Natural killer cell (primary cell): ENCODE results near the gene NPEPL1. TPM values are rescaled to one million over a fixed set of nuclear protein-coding genes. Genes with fewer than 3 reads are reported as not detected.

Experiments
- ATAC-seq, 3 donors: fragments of 150-1000 bp in 2 of 3; fragments of 200-7000 bp in 1 of 3; cut with Tn5 transposase; 1 replicate in 1 of 3; 2 replicates in 2 of 3; pipeline ENCODE4 v1.10.0; 2021; ENCODE audit warnings: mild to moderate bottlenecking in 2 of 3, moderate library complexity in 2 of 3
- DNase-seq, 2 donors: peaks; one replicate each; pipeline versions ENCODE4 v3.0.0 to v3.0.0-alpha.2; 2013 to 2021; ENCODE audit warnings: mixed read lengths in 1 of 2
- H3K27ac ChIP-seq: one replicate; pipeline ENCODE4 v1.5.1; 2013; ENCODE audit warnings: mild to moderate bottlenecking, low read length
- H3K27me3 ChIP-seq: one replicate; pipeline ENCODE4 v1.6.1; 2013; ENCODE audit warnings: low read length; ENCODE audit not compliant: control insufficient read depth, insufficient read depth
- H3K36me3 ChIP-seq: one replicate; pipeline ENCODE4 v1.6.1; 2013; ENCODE audit warnings: low read length; ENCODE audit not compliant: control insufficient read depth, insufficient read depth
- H3K4me1 ChIP-seq: one replicate; pipeline ENCODE4 v1.6.1; 2013; ENCODE audit warnings: low read length; ENCODE audit not compliant: control insufficient read depth, insufficient read depth
- H3K4me3 ChIP-seq: one replicate; pipeline ENCODE4 v1.5.1; 2013; ENCODE audit warnings: low read length
- H3K9me3 ChIP-seq: one replicate; pipeline ENCODE4 v1.6.1; 2013; ENCODE audit warnings: low read length; ENCODE audit not compliant: control insufficient read depth, insufficient read depth
- H3K27ac Mint-ChIP-seq, 2 donors: one replicate each; pipeline ENCODE4 v1.8.0; 2022; ENCODE audit warnings: mild to moderate bottlenecking in 2 of 2, mixed read lengths in 2 of 2, moderate library complexity in 1 of 2
- H3K27me3 Mint-ChIP-seq, 2 donors: one replicate each; pipeline ENCODE4 v1.8.0; 2022; ENCODE audit warnings: low read depth in 2 of 2, mixed read lengths in 2 of 2
- H3K36me3 Mint-ChIP-seq: one replicate; pipeline ENCODE4 v1.8.0; 2022; ENCODE audit warnings: mixed read lengths
- H3K4me1 Mint-ChIP-seq, 2 donors: one replicate each; pipeline ENCODE4 v1.8.0; 2022; ENCODE audit warnings: mixed read lengths in 2 of 2
- H3K4me3 Mint-ChIP-seq: one replicate; pipeline ENCODE4 v1.8.0; 2022; ENCODE audit warnings: mild to moderate bottlenecking, moderate library complexity, mixed read lengths
- H3K9me3 Mint-ChIP-seq, 2 donors: one replicate each; pipeline ENCODE4 v1.8.0; 2022; ENCODE audit warnings: mixed read lengths in 2 of 2
- WGBS: methylation state at CpG from one replicate; pipeline ENCODE4 v1.1.7; 2013; ENCODE audit warnings: missing lambda C conversion rate; ENCODE audit not compliant: insufficient coverage; 5-methylcytosine and 5-hydroxymethylcytosine counted together
- intact Hi-C: fragments of 100-400 bp; cut with micrococcal nuclease; formaldehyde crosslinking; loops from one replicate; pipeline ENCODE4 v1.14.2; 2022
- total RNA-seq, 4 donors: library from RNA; stranded (reverse); fragments of 120-200 nt in 1 of 4; gene quantifications; one replicate each; pipeline versions ENCODE4 v1.2.3 to v1.2.4, GENCODE V29; 2013 to 2022
- TF ChIP-seq, protein P1 (sequence below): fragments of 200-600 bp; IDR thresholded peaks from one replicate; pipeline ENCODE4 v1.8.0; 2022; ENCODE audit warnings: antibody characterized with exemption

NPEPL1 gene
- total RNA-seq, 3 donors from 2014 or later (not counting 1 experiment from before 2014, with no cell fraction given), result 66.0 to 83.7 (median 68.4) TPM

- no peaks in the 10 kb centered on the region for H3K36me3 Mint-ChIP-seq
- WGBS, result 96% methylated on average over 22 of the region's 23 CpGs
- TF ChIP-seq, protein P1, sequence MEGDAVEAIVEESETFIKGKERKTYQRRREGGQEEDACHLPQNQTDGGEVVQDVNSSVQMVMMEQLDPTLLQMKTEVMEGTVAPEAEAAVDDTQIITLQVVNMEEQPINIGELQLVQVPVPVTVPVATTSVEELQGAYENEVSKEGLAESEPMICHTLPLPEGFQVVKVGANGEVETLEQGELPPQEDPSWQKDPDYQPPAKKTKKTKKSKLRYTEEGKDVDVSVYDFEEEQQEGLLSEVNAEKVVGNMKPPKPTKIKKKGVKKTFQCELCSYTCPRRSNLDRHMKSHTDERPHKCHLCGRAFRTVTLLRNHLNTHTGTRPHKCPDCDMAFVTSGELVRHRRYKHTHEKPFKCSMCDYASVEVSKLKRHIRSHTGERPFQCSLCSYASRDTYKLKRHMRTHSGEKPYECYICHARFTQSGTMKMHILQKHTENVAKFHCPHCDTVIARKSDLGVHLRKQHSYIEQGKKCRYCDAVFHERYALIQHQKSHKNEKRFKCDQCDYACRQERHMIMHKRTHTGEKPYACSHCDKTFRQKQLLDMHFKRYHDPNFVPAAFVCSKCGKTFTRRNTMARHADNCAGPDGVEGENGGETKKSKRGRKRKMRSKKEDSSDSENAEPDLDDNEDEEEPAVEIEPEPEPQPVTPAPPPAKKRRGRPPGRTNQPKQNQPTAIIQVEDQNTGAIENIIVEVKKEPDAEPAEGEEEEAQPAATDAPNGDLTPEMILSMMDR, result no peak
- Histone ChIP-seq H3K36me3 (peaks cover 15% of the 10 kb centered on the region), H3K4me1 (no peaks in the 10 kb centered on the region), H3K27ac (no peak overlapping the region), H3K4me3 (no peak overlapping the region), H3K9me3 (no peaks in the 10 kb centered on the region), H3K27me3 (no peaks in the 10 kb centered on the region)
- no peaks in the 10 kb centered on the region for H3K4me1 Mint-ChIP-seq
- no peaks in the 10 kb centered on the region for H3K27me3 Mint-ChIP-seq
- no peak for ATAC-seq
- no peak overlapping the region for H3K27ac Mint-ChIP-seq
- H3K9me3 Mint-ChIP-seq, result no peaks in the 10 kb centered on the region
- H3K4me3 Mint-ChIP-seq, result no peak overlapping the region
- intact Hi-C loops, result no loop called here
- DNase-seq, result no peak
Measured at GRCh38 chr20:58706975-58707681, 14.5 kb downstream of the NPEPL1 start.

GRCh38 chr20:58707770-58708169, 15.2 kb downstream of the NPEPL1 start:
- intact Hi-C loops, result no loop called here
- Mint-ChIP-seq H3K9me3 (no peaks in the 10 kb centered on the region), H3K4me3 (no peak overlapping the region), H3K27me3 (no peaks in the 10 kb centered on the region), H3K4me1 (no peaks in the 10 kb centered on the region), H3K36me3 (no peaks in the 10 kb centered on the region), H3K27ac (no peak overlapping the region)
- TF ChIP-seq, protein P1, result no peak
- H3K27ac ChIP-seq, result no peak overlapping the region
- no peak for DNase-seq
- H3K4me1 ChIP-seq, result no peaks in the 10 kb centered on the region
- no peak for ATAC-seq
- H3K9me3 ChIP-seq, result no peaks in the 10 kb centered on the region
- no peaks in the 10 kb centered on the region for H3K27me3 ChIP-seq
- H3K36me3 ChIP-seq, result peaks cover 15% of the 10 kb centered on the region
- no peak overlapping the region for H3K4me3 ChIP-seq
- 94% methylated on average over 10 of the region's 10 CpGs for WGBS

- TF ChIP-seq, protein P1, result no peak
- intact Hi-C loops, result no loop called here
- Mint-ChIP-seq H3K27ac (no peak overlapping the region), H3K9me3 (no peaks in the 10 kb centered on the region), H3K27me3 (no peaks in the 10 kb centered on the region), H3K4me1 (no peaks in the 10 kb centered on the region), H3K36me3 (no peaks in the 10 kb centered on the region), H3K4me3 (no peak overlapping the region)
- DNase-seq (no peak), ATAC-seq (no peak)
- Histone ChIP-seq H3K36me3 (peaks cover 11% of the 10 kb centered on the region), H3K27ac (no peak overlapping the region), H3K4me3 (no peak overlapping the region), H3K9me3 (no peaks in the 10 kb centered on the region), H3K27me3 (no peaks in the 10 kb centered on the region), H3K4me1 (no peaks in the 10 kb centered on the region)
- WGBS, result 95% methylated on average over 28 of the region's 28 CpGs
Measured at GRCh38 chr20:58708246-58708931, 15.8 kb downstream of the NPEPL1 start.
